B cell (primary cell): Measurements from ENCODE around the gene MYL11. TPM values are rescaled to one million over a fixed set of nuclear protein-coding genes. Genes with fewer than 3 reads are reported as not detected.
A peak's percentile ranks its signal among the peaks of the same experiment; 100 is the strongest.

ENCODE experiments used
- ATAC-seq: fragments of 200-7000 bp; cut with Tn5 transposase; one replicate; pipeline ENCODE4 v1.10.0; 2021; ENCODE audit warnings: low read depth, mild to moderate bottlenecking, moderate number of reproducible peaks, moderate library complexity
- CTCF ChIA-PET: fragments of 350-600 bp; sonication (Branson Sonifier 250); formaldehyde crosslinking; loops from one replicate; lab custom pipeline; 2021; ENCODE audit warnings: antibody characterized with exemption, inconsistent platforms; lab: Charles Lee
- POLR2A ChIA-PET: fragments of 350-600 bp; sonication (Branson Sonifier 250); formaldehyde crosslinking; loops from one replicate; lab custom pipeline; 2021; ENCODE audit warnings: antibody characterized with exemption; lab: Charles Lee
- DNase-seq: peaks from one replicate; pipeline ENCODE4 v3.0.0; 2013
- H2AFZ ChIP-seq: 2 replicates; pipeline ENCODE4 v1.6.1; 2012; ENCODE audit warnings: mild to moderate bottlenecking, low read depth, low read length; ENCODE audit not compliant: insufficient read depth, poor library complexity, severe bottlenecking
- H3K27ac ChIP-seq, 2 donors: 1 replicate in 1 of 2; 2 replicates in 1 of 2; pipeline ENCODE4 v1.5.1; 2012 to 2013; ENCODE audit warnings: low read length in 2 of 2, mild to moderate bottlenecking in 2 of 2, moderate library complexity in 1 of 2
- H3K27me3 ChIP-seq, 4 experiments: fragments of 200-600 bp in 1 of 4; sonication (generic) in 1 of 4; replicated peaks in 1 of 4; 1 replicate in 2 of 4; 2 replicates in 2 of 4; pipeline versions ENCODE4 v1.6.1 to v1.7.0; 2013 to 2016; ENCODE audit warnings: low read length in 3 of 4, mild to moderate bottlenecking in 2 of 4, mixed read lengths in 1 of 4, moderate library complexity in 1 of 4; ENCODE audit not compliant: insufficient read depth in 4 of 4, control insufficient read depth in 3 of 4; ENCODE audit errors: control extremely low read depth in 1 of 4
- H3K36me3 ChIP-seq, 2 experiments: replicated peaks in 1 of 2; 1 replicate in 1 of 2; 2 replicates in 1 of 2; pipeline versions ENCODE4 v1.6.1 to v1.7.1; 2013; ENCODE audit warnings: low read length in 1 of 2; ENCODE audit not compliant: insufficient read depth in 2 of 2, control insufficient read depth in 1 of 2; ENCODE audit errors: control extremely low read depth in 1 of 2, extremely low read depth in 1 of 2
- H3K4me1 ChIP-seq, 2 donors: fragments of 200-600 bp in 1 of 2; sonication (generic) in 1 of 2; 1 replicate in 1 of 2; 2 replicates in 1 of 2; pipeline versions ENCODE4 v1.5.1 to v1.6.1; 2013 to 2017; ENCODE audit warnings: low read length in 2 of 2; ENCODE audit not compliant: control insufficient read depth in 2 of 2, insufficient read depth in 2 of 2
- H3K4me2 ChIP-seq: replicated peaks from 2 replicates; pipeline ENCODE3; 2012; ENCODE audit warnings: mild to moderate bottlenecking, low read depth, low read length; ENCODE audit not compliant: poor library complexity, severe bottlenecking
- H3K4me3 ChIP-seq, 5 experiments: fragments of 200-600 bp in 1 of 5; sonication (generic) in 1 of 5; 1 replicate in 3 of 5; 2 replicates in 2 of 5; pipeline versions ENCODE4 v1.5.1 to v1.7.0; 2011 to 2016; ENCODE audit warnings: low read length in 4 of 5, mild to moderate bottlenecking in 4 of 5, low read depth in 2 of 5, control low read depth in 1 of 5, moderate library complexity in 1 of 5; ENCODE audit not compliant: insufficient read depth in 1 of 5; ENCODE audit errors: control extremely low read depth in 1 of 5, extremely low read depth in 1 of 5
- H3K79me2 ChIP-seq: fragments of 200-600 bp; sonication (generic); one replicate; pipeline ENCODE4 v1.6.0; 2016; ENCODE audit warnings: low read length; ENCODE audit not compliant: control insufficient read depth, insufficient read depth
- H3K9ac ChIP-seq: fragments of 200-600 bp; sonication (generic); 2 replicates; pipeline ENCODE4 v1.6.1; 2017; ENCODE audit warnings: mild to moderate bottlenecking, low read length, moderate library complexity
- H3K9me3 ChIP-seq, 3 donors: one replicate each; pipeline versions ENCODE4 v1.6.1 to v1.7.1; 2013; ENCODE audit warnings: low read length in 2 of 3; ENCODE audit not compliant: control insufficient read depth in 2 of 3, insufficient read depth in 1 of 3; ENCODE audit errors: control extremely low read depth in 1 of 3
- H4K20me1 ChIP-seq: 2 replicates; pipeline ENCODE4 v1.6.0; 2012; ENCODE audit warnings: mild to moderate bottlenecking, low read length; ENCODE audit not compliant: insufficient read depth, control insufficient read depth, poor library complexity, severe bottlenecking
- H3K27ac Mint-ChIP-seq: one replicate; pipeline ENCODE4 v1.8.0; 2021; ENCODE audit warnings: mixed read lengths
- H3K27me3 Mint-ChIP-seq: one replicate; pipeline ENCODE4 v1.8.0; 2021; ENCODE audit warnings: mixed read lengths
- H3K4me1 Mint-ChIP-seq: one replicate; pipeline ENCODE4 v1.8.0; 2021; ENCODE audit warnings: mixed read lengths
- H3K4me3 Mint-ChIP-seq: one replicate; pipeline ENCODE4 v1.8.0; 2021; ENCODE audit warnings: mixed read lengths
- H3K9me3 Mint-ChIP-seq: one replicate; pipeline ENCODE4 v1.8.0; 2022; ENCODE audit warnings: mixed read lengths; ENCODE audit not compliant: insufficient read depth
- CTCF ChIP-seq: fragments of 200-600 bp; IDR thresholded peaks from one replicate; pipeline ENCODE4 v1.8.0; 2022; ENCODE audit warnings: antibody characterized with exemption, mild to moderate bottlenecking
- EZH2 ChIP-seq: IDR thresholded peaks from 2 replicates; pipeline ENCODE4 v1.6.1; 2012; ENCODE audit warnings: borderline replicate concordance, low read depth, mild to moderate bottlenecking, moderate library complexity, low read length; ENCODE audit not compliant: insufficient read depth, poor library complexity, severe bottlenecking
- WGBS: methylation state at CpG from one replicate; pipeline ENCODE4 v1.1.5; 2013; ENCODE audit warnings: missing lambda C conversion rate; ENCODE audit not compliant: insufficient coverage; 5-methylcytosine and 5-hydroxymethylcytosine counted together
- intact Hi-C: fragments of 100-400 bp; cut with micrococcal nuclease; formaldehyde crosslinking; loops from one replicate; pipeline ENCODE4 v1.10.0; 2022
- polyA plus RNA-seq: library from polyadenylated mRNA; depleted of rRNA; stranded (reverse); fragments of >200 nt; gene quantifications from 2 replicates; pipeline ENCODE4 v1.2.3, GENCODE V29; 2012
- total RNA-seq, 2 donors: library from RNA; stranded (reverse); fragments of 120-200 nt in 1 of 2; gene quantifications; 1 replicate in 1 of 2; 2 replicates in 1 of 2; pipeline versions ENCODE4 v1.2.3 to v1.2.4, GENCODE V29; 2013 to 2022

MYL11 gene
- total and polyA plus RNA-seq, 2 donors (not counting 1 experiment from before 2014, with no cell fraction given): 3.6 TPM; not detected in 1

GRCh38 chr16:30352488-30353401 is 21.9 kb upstream of the MYL11 start:
- Mint-ChIP-seq H3K27ac (peak overlapping the region; percentile 61), H3K27me3 (no peaks in the 10 kb centered on the region), H3K9me3 (no peaks in the 10 kb centered on the region), H3K4me3 (peak overlapping the region; percentile 53), H3K4me1 (peaks cover 58% of the 10 kb centered on the region)
- intact Hi-C loops: no loop called here
- ChIA-PET POLR2A (no interaction called here), CTCF (interaction anchor here (1.6 kb wide), 1 partner anchor 18 kb away, joined by 7 read pairs; the partner anchor contains the start of gene TBC1D10B)
- DNase-seq: peak; percentile 16
- TF ChIP-seq EZH2: no peak
- TF ChIP-seq CTCF: no peak
- ATAC-seq: no peak
- peaks cover 37% of the 10 kb centered on the region for H3K79me2 ChIP-seq
- H3K27me3 ChIP-seq: no peaks in the 10 kb centered on the region
- no peak overlapping the region for H3K9ac ChIP-seq
- H4K20me1 ChIP-seq: peaks cover 12% of the 10 kb centered on the region
- H3K4me1 ChIP-seq: peaks cover 36 to 59% of the 10 kb centered on the region in 2 donors
- H3K36me3 ChIP-seq: peaks cover 0 to 29% of the 10 kb centered on the region in 2 experiments
- 91% methylated on average over 9 of the region's 14 CpGs for whole genome bisulfite sequencing
- H3K4me3 ChIP-seq: no peak overlapping the region
- H2AFZ ChIP-seq: no peak overlapping the region
- no peaks in the 10 kb centered on the region for H3K9me3 ChIP-seq
- H3K27ac ChIP-seq: no peak overlapping the region
- no peak overlapping the region for H3K4me2 ChIP-seq
